HEK293T (cell line): ENCODE measurements around the gene EIF3D.
A peak's percentile ranks its signal among the peaks of the same experiment; 100 is the strongest.

Experiments used
- CTCF ChIA-PET: fragments of 350-600 bp; formaldehyde crosslinking; extraction: SDS; loops from one replicate; lab custom pipeline; 2021; ENCODE audit warnings: antibody characterized with exemption, inconsistent platforms; lab: Yijun Ruan, JAX
- POLR2A ChIA-PET: fragments of 350-600 bp; formaldehyde crosslinking; extraction: SDS; loops from one replicate; lab custom pipeline; 2020; ENCODE audit warnings: antibody characterized with exemption, inconsistent platforms; lab: Yijun Ruan, JAX
- DNase-seq: peaks from one replicate; pipeline ENCODE4 v3.0.0; 2012; ENCODE audit warnings: mixed read lengths; ENCODE audit errors: extremely low spot score
- ARNT ChIP-seq: fragments of 450-650 bp; IDR thresholded peaks from 2 replicates; pipeline ENCODE4 v1.6.1; 2017; ENCODE audit warnings: mild to moderate bottlenecking
- BHLHE40 ChIP-seq: fragments of 450-650 bp; IDR thresholded peaks from 2 replicates; pipeline ENCODE4 v1.6.1; 2016; ENCODE audit warnings: mild to moderate bottlenecking, moderate library complexity, borderline replicate concordance
- CTBP1 ChIP-seq: fragments of 450-650 bp; IDR thresholded peaks from 2 replicates; pipeline ENCODE4 v1.6.1; 2016; ENCODE audit warnings: borderline replicate concordance
- ELF4 ChIP-seq: fragments of 450-650 bp; IDR thresholded peaks from 2 replicates; pipeline ENCODE4 v1.6.1; 2017; ENCODE audit warnings: antibody characterized with exemption
- FOXA1 ChIP-seq: fragments of 450-650 bp; IDR thresholded peaks from 2 replicates; pipeline ENCODE4 v1.6.1; 2016; ENCODE audit warnings: mild to moderate bottlenecking
- FOXK2 ChIP-seq: fragments of 450-650 bp; IDR thresholded peaks from 2 replicates; pipeline ENCODE4 v1.6.1; 2016; ENCODE audit warnings: mild to moderate bottlenecking
- FOXM1 ChIP-seq: fragments of 450-650 bp; IDR thresholded peaks from 2 replicates; pipeline ENCODE4 v1.6.1; 2017; ENCODE audit warnings: mild to moderate bottlenecking, borderline replicate concordance
- HDGF ChIP-seq: fragments of 450-650 bp; IDR thresholded peaks from 2 replicates; pipeline ENCODE4 v1.6.1; 2017; ENCODE audit warnings: antibody characterized with exemption, borderline replicate concordance
- L3MBTL2 ChIP-seq: fragments of 450-650 bp; conservative IDR thresholded peaks from 2 replicates; pipeline ENCODE4 v1.6.1; 2016; ENCODE audit warnings: mild to moderate bottlenecking
- LEF1 ChIP-seq: fragments of 450-650 bp; IDR thresholded peaks from 2 replicates; pipeline ENCODE4 v1.6.1; 2017; ENCODE audit warnings: mild to moderate bottlenecking, borderline replicate concordance
- NFRKB ChIP-seq: fragments of 450-650 bp; IDR thresholded peaks from 2 replicates; pipeline ENCODE4 v1.6.1; 2016; ENCODE audit warnings: mild to moderate bottlenecking, moderate library complexity
- SP1 ChIP-seq: fragments of 450-650 bp; IDR thresholded peaks from 2 replicates; pipeline ENCODE4 v1.6.1; 2017
- SUZ12 ChIP-seq: fragments of 450-650 bp; IDR thresholded peaks from 2 replicates; pipeline ENCODE4 v1.6.1; 2016; ENCODE audit warnings: mild to moderate bottlenecking
- TARDBP ChIP-seq: fragments of 450-650 bp; IDR thresholded peaks from 2 replicates; pipeline ENCODE4 v1.6.1; 2016
- ZNF384 ChIP-seq: fragments of 450-650 bp; IDR thresholded peaks from 2 replicates; pipeline ENCODE4 v1.6.1; 2016
- TF ChIP-seq, protein P1 (sequence below): fragments of 450-650 bp; IDR thresholded peaks from 2 replicates; pipeline ENCODE4 v1.6.1; 2016

Gene EIF3D

DNA sequence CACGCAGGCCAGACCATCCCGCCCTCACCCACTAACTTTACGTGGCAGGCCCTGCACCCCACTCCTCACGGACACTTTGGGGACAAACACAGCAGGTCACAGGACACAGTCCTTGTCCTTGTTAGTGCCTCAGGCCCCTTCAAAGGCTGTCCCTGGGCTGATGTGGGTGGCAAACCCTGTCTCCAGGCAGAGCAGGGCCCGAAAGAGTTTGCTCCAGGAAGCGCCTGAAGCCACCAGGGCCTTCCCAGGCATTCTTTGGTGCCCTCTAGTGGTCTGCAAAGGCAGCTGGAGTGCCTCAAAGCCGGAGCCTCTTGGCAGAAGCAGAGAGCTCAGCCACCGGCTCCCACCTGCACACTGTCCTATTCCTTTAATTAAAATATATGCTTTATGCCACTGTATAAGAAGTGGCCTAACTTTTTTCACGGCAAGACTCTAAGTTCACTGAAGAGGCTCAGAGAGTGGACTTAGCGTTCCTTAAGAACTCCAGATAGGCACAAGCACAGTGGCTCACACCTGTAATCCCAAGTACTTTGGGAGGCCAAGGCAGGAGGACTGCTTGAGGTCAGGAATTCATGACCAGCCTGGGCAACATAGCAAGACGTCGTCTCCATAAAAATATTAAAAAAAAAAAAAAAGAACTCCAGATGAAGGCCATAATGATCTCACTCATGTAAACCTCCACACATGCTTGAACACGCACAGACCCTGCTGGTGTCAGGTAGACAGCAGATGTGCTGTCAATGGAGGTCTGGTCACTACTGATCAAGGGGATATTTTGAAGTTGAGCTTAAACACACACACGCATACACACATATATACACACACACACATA lies 58.6 kb downstream of the EIF3D start:
- POLR2A ChIA-PET: interaction anchor here (1.0 to 2.1 kb wide), 6 partner anchors 11 to 168 kb away, joined by 3 to 7 read pairs (median 4); partner anchors contain the start of genes MYH9 and TXN2
- peak; percentile 92 for DNase-seq
- TF ChIP-seq FOXK2 (no peak), NFRKB (no peak), SP1 (no peak), BHLHE40 (no peak), FOXM1 (no peak), SUZ12 (no peak), HDGF (peak; percentile 91; the same call in 1 of the 2 replicates)
- CTCF ChIA-PET: interaction anchor here (0.7 to 1.9 kb wide), 10 partner anchors 10 to 177 kb away, joined by 3 to 36 read pairs (median 4); no protein-coding TSS in a partner anchor

DNA sequence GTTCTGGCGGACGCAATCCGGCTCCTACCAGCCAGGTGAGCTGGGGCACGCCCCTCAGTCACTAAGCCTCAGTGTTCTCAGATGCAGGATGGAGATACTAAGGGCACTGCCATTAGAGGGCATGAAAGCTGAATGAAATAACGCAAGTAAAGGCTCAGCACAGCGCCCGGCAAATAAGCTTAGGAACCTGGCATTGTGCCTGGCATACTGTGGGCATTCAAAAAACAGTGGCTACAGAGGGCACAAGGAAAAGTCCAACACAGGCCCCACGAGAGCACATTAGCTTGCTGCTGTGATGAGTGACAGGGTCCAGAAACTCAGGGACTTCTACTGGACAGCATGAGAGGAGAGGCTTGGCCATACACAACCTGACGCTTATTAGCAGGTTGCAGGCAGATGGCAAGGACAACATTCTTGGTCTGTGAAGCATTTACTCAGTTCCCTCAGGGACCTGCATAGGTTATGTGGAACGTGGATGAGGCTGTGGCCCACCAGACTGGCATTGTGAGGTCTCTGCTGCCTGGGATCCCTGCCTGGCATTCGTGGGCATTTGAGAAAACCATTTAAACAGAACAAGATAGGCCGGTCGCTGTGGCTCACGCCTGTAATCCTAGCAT lies 59.8 kb downstream of the EIF3D start:
- DNase-seq: no peak
- ChIA-PET POLR2A (no interaction called here), CTCF (interaction anchor here (1.3 kb wide), 1 partner anchor 89 kb away, joined by 3 read pairs; no protein-coding TSS in a partner anchor)
- no peak for TF ChIP-seq L3MBTL2
- TF ChIP-seq CTBP1: no peak
- TF ChIP-seq BHLHE40: no peak
- no peak for TF ChIP-seq TARDBP
- TF ChIP-seq LEF1: no peak
- no peak for TF ChIP-seq HDGF
- no peak for TF ChIP-seq NFRKB
- no peak for TF ChIP-seq ZNF384
- no peak for TF ChIP-seq SUZ12
- TF ChIP-seq ELF4: no peak
- TF ChIP-seq FOXK2: no peak
- TF ChIP-seq SP1: no peak
- TF ChIP-seq FOXM1: no peak
- no peak for TF ChIP-seq ARNT
- TF ChIP-seq FOXA1: no peak
- TF ChIP-seq, protein P1, sequence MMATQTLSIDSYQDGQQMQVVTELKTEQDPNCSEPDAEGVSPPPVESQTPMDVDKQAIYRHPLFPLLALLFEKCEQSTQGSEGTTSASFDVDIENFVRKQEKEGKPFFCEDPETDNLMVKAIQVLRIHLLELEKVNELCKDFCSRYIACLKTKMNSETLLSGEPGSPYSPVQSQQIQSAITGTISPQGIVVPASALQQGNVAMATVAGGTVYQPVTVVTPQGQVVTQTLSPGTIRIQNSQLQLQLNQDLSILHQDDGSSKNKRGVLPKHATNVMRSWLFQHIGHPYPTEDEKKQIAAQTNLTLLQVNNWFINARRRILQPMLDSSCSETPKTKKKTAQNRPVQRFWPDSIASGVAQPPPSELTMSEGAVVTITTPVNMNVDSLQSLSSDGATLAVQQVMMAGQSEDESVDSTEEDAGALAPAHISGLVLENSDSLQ: no peak

DNA sequence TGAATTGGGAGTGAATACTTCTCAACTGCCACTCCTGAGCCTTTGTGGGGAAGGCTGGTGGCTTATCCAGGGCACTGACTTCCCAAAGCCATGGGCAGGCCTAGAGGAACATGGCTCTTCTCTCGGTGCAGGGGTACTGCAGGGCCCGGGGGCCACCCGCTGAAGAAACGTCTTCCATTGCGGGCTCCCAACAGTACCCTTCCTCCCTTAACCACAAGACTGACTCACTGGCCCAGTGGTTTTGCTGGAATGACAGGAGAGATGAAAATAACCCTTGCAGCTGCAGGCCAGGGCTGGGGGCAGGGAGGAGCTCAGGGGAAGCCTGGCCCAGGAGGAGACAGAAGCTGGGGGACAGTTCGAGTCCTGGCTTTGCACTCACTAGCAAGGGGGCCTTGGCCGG lies 61.0 kb downstream of the EIF3D start:
- no peak for DNase-seq
- ChIA-PET POLR2A (no interaction called here), CTCF (no interaction called here)
- TF ChIP-seq ELF4: no peak
- no peak for TF ChIP-seq HDGF
- TF ChIP-seq NFRKB: no peak
- no peak for TF ChIP-seq SUZ12
- TF ChIP-seq CTBP1: no peak
- no peak for TF ChIP-seq FOXA1
- TF ChIP-seq SP1: no peak
- TF ChIP-seq, protein P1: no peak
- TF ChIP-seq FOXM1: no peak
- no peak for TF ChIP-seq BHLHE40

DNA sequence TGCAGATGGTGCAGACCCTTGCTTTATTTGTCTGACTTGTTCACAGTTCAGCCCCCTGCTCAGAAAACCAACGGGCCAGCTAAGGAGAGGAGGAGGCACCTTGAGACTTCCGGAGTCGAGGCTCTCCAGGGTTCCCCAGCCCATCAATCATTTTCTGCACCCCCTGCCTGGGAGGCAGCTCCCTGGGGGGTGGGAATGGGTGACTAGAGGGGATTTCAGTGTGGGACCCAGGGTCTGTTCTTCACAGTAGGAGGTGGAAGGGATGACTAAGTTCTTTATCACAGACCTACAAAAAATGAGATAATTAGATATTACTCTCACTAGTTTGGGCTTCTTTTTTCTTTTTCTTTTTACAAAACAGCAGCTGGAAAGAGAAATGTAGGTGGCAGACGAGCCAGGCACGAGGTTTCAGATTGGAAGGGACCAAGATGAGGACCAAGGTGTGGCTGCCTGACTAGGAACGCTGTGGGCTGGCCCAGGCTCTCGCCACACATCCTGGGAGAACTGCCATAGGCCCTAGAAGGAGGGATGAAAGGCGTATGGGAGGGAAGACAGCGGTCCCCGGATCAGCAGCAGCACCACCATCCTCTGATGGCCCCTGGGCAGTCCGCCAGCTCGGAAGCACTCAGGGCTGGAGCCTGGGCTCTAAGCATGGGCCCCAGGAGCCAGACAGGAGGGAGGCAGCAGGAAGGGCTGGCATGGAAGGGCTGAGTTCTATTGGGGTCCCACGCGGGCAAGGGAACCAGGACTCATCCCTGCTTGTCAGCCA lies 61.7 kb downstream of the EIF3D start:
- CTCF ChIA-PET: no interaction called here

DNA sequence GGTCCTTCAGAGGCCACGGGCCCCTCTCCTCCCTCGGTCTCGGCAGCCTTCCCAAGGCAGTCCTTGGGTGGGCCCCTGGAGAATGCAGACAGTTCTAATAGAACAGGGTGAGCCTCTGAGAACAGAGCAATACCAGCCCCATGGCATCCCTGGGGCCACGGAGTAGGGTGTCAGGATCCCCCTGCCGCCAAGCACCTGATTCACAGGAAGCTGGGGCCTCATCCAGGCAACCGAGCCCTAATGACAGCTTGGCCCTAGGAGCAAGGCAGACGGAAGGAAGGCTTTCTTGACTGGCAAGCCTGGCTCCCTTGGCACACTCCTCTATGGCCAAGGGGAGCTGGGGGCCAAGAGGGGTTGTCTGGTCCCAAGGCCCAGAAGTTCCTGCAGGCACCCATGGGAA lies 62.7 kb downstream of the EIF3D start:
- no peak for TF ChIP-seq BHLHE40
- no peak for TF ChIP-seq SP1
- no peak for TF ChIP-seq FOXK2
- TF ChIP-seq L3MBTL2: no peak
- TF ChIP-seq SUZ12: no peak
- TF ChIP-seq FOXA1: no peak
- TF ChIP-seq NFRKB: no peak
- no peak for TF ChIP-seq ARNT
- TF ChIP-seq TARDBP: no peak
- TF ChIP-seq, protein P1: no peak
- TF ChIP-seq CTBP1: no peak
- no peak for TF ChIP-seq ELF4
- no peak for TF ChIP-seq LEF1
- no peak for TF ChIP-seq ZNF384
- TF ChIP-seq HDGF: no peak
- TF ChIP-seq FOXM1: no peak
- no peak for DNase-seq
- ChIA-PET CTCF (no interaction called here), POLR2A (no interaction called here)

More for the DNA sequence above, 61.7 kb downstream of the EIF3D start:
- no peak for TF ChIP-seq TARDBP
- TF ChIP-seq HDGF: no peak
- POLR2A ChIA-PET: no interaction called here
- DNase-seq: no peak
